Transverse colon (tissue), 4 donors: ENCODE measurements around the gene MYBPC2. TPM values are rescaled to one million over a fixed set of nuclear protein-coding genes. Genes with fewer than 3 reads are reported as not detected.

Experiments used
- DNase-seq: peaks from one replicate; pipeline ENCODE4 v3.0.0-alpha.2; 2019
- H3K27ac ChIP-seq, 4 donors: fragments of 200-600 bp; sonication (generic); 2 replicates each; pipeline ENCODE4 v1.5.1; 2016 to 2018; ENCODE audit warnings: inconsistent platforms in 4 of 4
- H3K27me3 ChIP-seq: fragments of 200-600 bp; sonication (generic); 2 replicates; pipeline ENCODE4 v1.5.1; 2017; ENCODE audit warnings: inconsistent platforms
- H3K36me3 ChIP-seq, 4 donors: fragments of 200-600 bp; sonication (generic); 2 replicates each; pipeline ENCODE4 v1.5.1; 2017 to 2019; ENCODE audit warnings: inconsistent platforms in 4 of 4
- H3K4me1 ChIP-seq, 4 donors: fragments of 200-600 bp; sonication (generic); 2 replicates each; pipeline ENCODE4 v1.5.1; 2017 to 2020; ENCODE audit warnings: inconsistent platforms in 4 of 4
- H3K4me3 ChIP-seq, 4 donors: fragments of 200-600 bp; sonication (generic); 1 replicate in 1 of 4; 2 replicates in 3 of 4; pipeline versions ENCODE4 v1.5.1 to v1.6.1; 2017 to 2019; ENCODE audit warnings: inconsistent platforms in 4 of 4
- H3K9me3 ChIP-seq, 2 donors: fragments of 200-600 bp; sonication (generic); 2 replicates each; pipeline ENCODE4 v1.5.1; 2017 to 2019; ENCODE audit warnings: inconsistent platforms in 2 of 2
- CTCF ChIP-seq, 5 experiments: fragments of 200-600 bp in 3 of 5; fragments of 450-650 bp in 2 of 5; sonication (generic) in 3 of 5; IDR thresholded peaks; 1 replicate in 2 of 5; 2 replicates in 3 of 5; pipeline ENCODE4 v1.5.1; 2016 to 2017; ENCODE audit warnings: antibody characterized with exemption in 5 of 5, inconsistent platforms in 3 of 5, mild to moderate bottlenecking in 2 of 5, moderate library complexity in 1 of 5
- EP300 ChIP-seq: sonication (generic); formaldehyde crosslinking; IDR thresholded peaks from one replicate; pipeline ENCODE4 v1.6.1; 2017; ENCODE audit warnings: antibody characterized with exemption, low read depth
- POLR2A ChIP-seq: fragments of 450-650 bp; IDR thresholded peaks from one replicate; pipeline ENCODE4 v1.6.1; 2016; ENCODE audit warnings: antibody characterized with exemption, mild to moderate bottlenecking, moderate library complexity
- POLR2AphosphoS5 ChIP-seq, 3 donors: sonication (generic); formaldehyde crosslinking; IDR thresholded peaks; one replicate each; pipeline ENCODE4 v1.6.1; 2016; ENCODE audit warnings: antibody characterized with exemption in 3 of 3
- WGBS, 2 donors: methylation state at CpG; one replicate each; pipeline ENCODE4 v1.1.5; 2018; ENCODE audit warnings: low coverage in 1 of 2; 5-methylcytosine and 5-hydroxymethylcytosine counted together
- in situ Hi-C, 4 donors: fragments of 200-750 bp; cut with MboI; loops; one replicate each; pipeline versions ENCODE4 v1.15.0 to v1.15.1; 2017; ENCODE audit warnings: low sequenced_read_pairs in 3 of 4, low pct_ligation_motif_present in 1 of 4, low pct_unique_long_range_greater_than_20kb in 1 of 4
- intact Hi-C: fragments of 100-400 bp; cut with DNase I; formaldehyde crosslinking; loops from one replicate; pipeline ENCODE4 v1.15.1; 2023; ENCODE audit warnings: low total_unique reads
- total RNA-seq, 4 donors: library from RNA; depleted of rRNA; stranded (reverse); fragments of >200 nt; gene quantifications; one replicate each; pipeline ENCODE4 v1.1.0, GENCODE V29; 2016

The MYBPC2 gene
- total RNA-seq: under 1 TPM in 2 of 4 donors, not detected in 2; 0.16 to 0.41 TPM

DNA sequence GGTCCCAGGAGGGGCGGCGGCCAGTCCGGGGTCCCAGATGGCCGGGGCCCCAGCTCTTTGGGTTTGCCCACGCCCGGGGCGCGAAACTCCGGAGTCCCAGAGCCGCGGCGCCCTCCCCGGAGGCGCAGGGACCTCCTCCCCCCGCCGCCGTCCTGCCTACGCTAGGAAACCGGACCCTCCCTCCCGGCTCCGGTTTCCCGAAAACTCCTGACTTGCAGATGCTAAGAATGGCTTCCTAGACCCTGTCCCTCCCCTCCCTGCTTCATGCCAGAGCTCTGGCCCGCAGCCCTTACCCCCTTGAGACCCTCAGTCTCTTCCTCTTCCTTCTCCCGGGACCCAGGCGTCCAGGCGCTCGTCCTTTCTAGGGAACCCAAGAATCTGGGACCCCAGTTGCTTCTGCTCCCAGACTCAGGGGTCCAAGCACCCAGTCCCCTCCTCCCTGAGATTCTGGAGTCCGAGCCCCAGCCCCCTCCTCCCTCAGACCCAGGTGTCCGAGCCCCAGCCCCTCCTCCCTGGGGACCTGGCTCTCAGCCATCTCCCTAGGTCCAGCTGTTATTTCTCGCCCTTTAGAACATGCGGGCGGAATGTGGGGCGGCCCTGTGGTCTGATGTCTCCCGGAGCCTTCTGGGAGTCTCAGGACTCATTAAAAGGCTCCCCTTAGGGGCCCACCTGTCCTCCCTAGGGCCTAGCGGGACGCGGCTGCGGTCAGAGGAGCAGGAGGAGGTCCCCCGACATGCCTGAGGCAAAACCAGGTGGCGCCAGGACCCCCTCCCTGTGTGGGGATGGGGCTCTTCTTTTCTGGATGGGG, at the start of gene MYBPC2:
TSS of gene MYBPC2 (plus strand) at position 672 of the 808 bp plus-strand sequence. CDS start at position 734, 62 bp downstream.
- no peaks in the 10 kb centered on the region for H3K36me3 ChIP-seq
- H3K27ac ChIP-seq: peak within 1 kb of the TSS; percentile 17 to 71 (median 60)
- WGBS, 2 donors: 6% methylated on average over 33 of the region's 40 CpGs; no CpG with 5 or more reads in 1 of the 2 donors
- H3K27me3 ChIP-seq: peaks cover 59% of the 10 kb centered on the region
- H3K9me3 ChIP-seq: no peaks in the 10 kb centered on the region
- peak; percentile 33 for DNase-seq
- H3K4me3 ChIP-seq: peak within 1 kb of the TSS; percentile 42 to 73 (median 57)
- TF ChIP-seq POLR2AphosphoS5 (IDR thresholded peaks at IDR 0.05) (no peak), POLR2A (no peak), EP300 (no peak), CTCF (IDR thresholded peaks at IDR 0.05) (no peak)
- H3K4me1 ChIP-seq: peaks cover 6 to 26% (median 20%) of the 10 kb centered on the region in 4 donors
- intact Hi-C loops: no loop called here
- in situ Hi-C loops: no loop called here

- peaks cover 5 to 17% (median 13%) of the 10 kb centered on the region in 4 donors for H3K4me1 ChIP-seq
- no peak for TF ChIP-seq POLR2A
- TF ChIP-seq POLR2AphosphoS5 (IDR thresholded peaks at IDR 0.05): no peak
- no peak for TF ChIP-seq EP300
- H3K36me3 ChIP-seq: peaks cover 0 to 31% (median 14%) of the 10 kb centered on the region in 4 donors
- peak overlapping the region in 3 of 4 donors; percentile 55 to 97 (median 58) for H3K4me3 ChIP-seq
- in situ Hi-C loops (no loop called here), intact Hi-C loops (no loop called here)
- no peaks in the 10 kb centered on the region for H3K27me3 ChIP-seq
- H3K27ac ChIP-seq: peak overlapping the region; percentile 69 to 93 (median 87)
- no peaks in the 10 kb centered on the region for H3K9me3 ChIP-seq
- DNase-seq: no peak
- 32 to 54% methylated on average over 16 to 21 of the region's 21 CpGs for WGBS, 2 donors
Observed at GRCh38 chr19:50383001-50383851, 49.5 kb upstream of the MYBPC2 start.

GRCh38 chr19:50383852-50384684, 48.6 kb upstream of the MYBPC2 start, which contains the start of gene POLD1:
Gene POLD1, plus strand, starts transcription at chr19:50384347. Its CDS starts 14,505 bp downstream, at chr19:50398852.
- TF ChIP-seq EP300: no peak
- TF ChIP-seq CTCF (IDR thresholded peaks at IDR 0.05): peak in 1 of 5 experiments; percentile 3
- peak in 2 of 3 donors; percentile 81 to 82 for TF ChIP-seq POLR2AphosphoS5 (IDR thresholded peaks at IDR 0.05)
- peak; percentile 65 for TF ChIP-seq POLR2A
- WGBS, 2 donors: 0% methylated on average over 9 to 76 of the region's 78 CpGs
- peak within 1 kb of the TSS; percentile 69 to 93 (median 87) for H3K27ac ChIP-seq
- intact Hi-C loops (no loop called here), in situ Hi-C loops (no loop called here)
- peak within 1 kb of the TSS; percentile 55 to 97 (median 58) for H3K4me3 ChIP-seq
- peaks cover 5 to 17% (median 13%) of the 10 kb centered on the region in 4 donors for H3K4me1 ChIP-seq
- H3K27me3 ChIP-seq: no peaks in the 10 kb centered on the region
- peaks cover 0 to 22% (median 8%) of the 10 kb centered on the region in 4 donors for H3K36me3 ChIP-seq
- no peaks in the 10 kb centered on the region for H3K9me3 ChIP-seq
- DNase-seq: peak; percentile 99
